ENCODE results near the gene SCUBE2. TPM values are rescaled to one million over a fixed set of nuclear protein-coding genes. Genes with fewer than 3 reads are reported as not detected.

SCUBE2 gene
- total and polyA plus RNA-seq, 2 of the 4 experiments (the other 2 are of a cell fraction): 0.43 to 0.72 TPM

- H2BK20ac ChIP-seq (ENCODE audit: low read depth, low read length): no peak overlapping the region
- in situ Hi-C loops (cut with MboI; ENCODE audit: low sequenced_read_pairs): no loop called here
- H3K4ac ChIP-seq (ENCODE audit: low read depth, low read length): no peak overlapping the region
- no peak overlapping the region for H2AFZ ChIP-seq (replicated peaks; ENCODE audit: low read length, poor library complexity)
- dilution Hi-C loops (cut with HindIII; ENCODE audit: low sequenced_read_pairs, unreplicated experiment): no loop called here
- H3K23ac ChIP-seq (ENCODE audit: low read depth, low read length): no peak overlapping the region
- H3K4me1 ChIP-seq (ENCODE audit: control insufficient read depth, insufficient read depth, low read length): no peaks in the 10 kb centered on the region
- DNase-seq (no peak), ATAC-seq (ENCODE audit: low read depth) (no peak)
- TF ChIP-seq CEBPB (IDR thresholded peaks at IDR 0.05; ENCODE audit: low read depth, low read length) (no peak), RAD21 (IDR thresholded peaks at IDR 0.05; ENCODE audit: low read length) (no peak), SMC3 (IDR thresholded peaks at IDR 0.05; ENCODE audit: low read depth, low read length) (no peak), RCOR1 (IDR thresholded peaks at IDR 0.05; ENCODE audit: insufficient replicate concordance, low read length) (no peak), NFE2L2 (IDR thresholded peaks at IDR 0.05; ENCODE audit: low read depth, low read length) (no peak), RFX5 (IDR thresholded peaks at IDR 0.05; ENCODE audit: low read depth, low read length) (no peak)
- no peak overlapping the region for H3K56ac ChIP-seq (ENCODE audit: extremely low read depth, insufficient read depth, low read length)
- no peaks in the 10 kb centered on the region; the same call in 1 of the 2 replicates for H3K9me1 ChIP-seq (ENCODE audit: insufficient read depth, low read length)
- no peak overlapping the region for H4K5ac ChIP-seq (ENCODE audit: low read depth, low read length)
- no peak overlapping the region for H2AK5ac ChIP-seq (ENCODE audit: low read depth, low read length)
- POLR2A ChIA-PET (ENCODE audit: unreplicated experiment): no interaction called here
- no peak overlapping the region for H3K27ac ChIP-seq (ENCODE audit: insufficient read depth, low read length)
- no peak overlapping the region for H2BK120ac ChIP-seq (ENCODE audit: low read depth, low read length)
- no peak overlapping the region for H3K9ac ChIP-seq (ENCODE audit: low read depth, low read length)
- peaks cover 17 to 24% of the 10 kb centered on the region in 2 experiments; a peak in 3 of 4 replicates for H3K79me1 ChIP-seq (ENCODE audit: low read depth in 1 of 2, low read length in 2 of 2)
- H3K4me2 ChIP-seq (ENCODE audit: low read depth, low read length): no peak overlapping the region
- intact Hi-C loops (cut with micrococcal nuclease): no loop called here
- no peaks in the 10 kb centered on the region for H3K9me3 ChIP-seq (ENCODE audit: control insufficient read depth, insufficient read depth, low read length)
- CTCF ChIA-PET: interaction anchor here (1.1 to 1.3 kb wide), 2 partner anchors 18 to 35 kb away, joined by 3 to 4 read pairs; no protein-coding TSS in a partner anchor
- no peak overlapping the region for H3K4me3 ChIP-seq (ENCODE audit: insufficient read depth, low read depth, low read length)
- H2AK9ac ChIP-seq (replicated peaks; ENCODE audit: low read depth, low read length, poor library complexity): no peak overlapping the region
- no TSS peak for BruUV-seq (replicated peaks)
- no peak overlapping the region for H2BK5ac ChIP-seq (ENCODE audit: low read depth, low read length, poor library complexity, severe bottlenecking)
- no peak overlapping the region for H4K8ac ChIP-seq (ENCODE audit: low read depth in 2 of 2, low read length in 2 of 2)
- no peaks in the 10 kb centered on the region for H3K27me3 ChIP-seq (ENCODE audit: control insufficient read depth, insufficient read depth, low read length)
- no peak overlapping the region for H3K18ac ChIP-seq (ENCODE audit: low read depth, low read length)
- no peaks in the 10 kb centered on the region for H4K20me1 ChIP-seq (ENCODE audit: insufficient read depth, low read length)
- H2BK15ac ChIP-seq (ENCODE audit: low read depth, low read length): no peak overlapping the region
- 94% methylated on average over 2 of the region's 3 CpGs; no CpG with 5 or more reads in 1 of the 2 experiments for WGBS, 2 experiments (ENCODE audit: extremely low coverage in 2 of 2, insufficient read length in 1 of 2)
- H4K91ac ChIP-seq (ENCODE audit: insufficient read depth, low read depth, low read length): no peak overlapping the region
- H3K14ac ChIP-seq (replicated peaks; ENCODE audit: low read depth, low read length): no peak overlapping the region
- no peaks in the 10 kb centered on the region for H3K36me3 ChIP-seq (ENCODE audit: control insufficient read depth, insufficient read depth, low read length)
Measured at GRCh38 chr11:8997451-8997850, 93.9 kb downstream of the SCUBE2 start.

Measured in IMR-90 (cell line).